HL-60 (cell line): ENCODE results near the gene PHLPP1.

Experiments
- GABPA ChIP-seq: IDR thresholded peaks from 2 replicates; pipeline ENCODE4 v1.6.1; 2012; ENCODE audit warnings: low read depth
- TF ChIP-seq, protein P1 (sequence below): IDR thresholded peaks from one replicate; pipeline ENCODE4 v1.5.1; 2011; ENCODE audit warnings: low read length, control low read depth, inconsistent platforms; ENCODE audit not compliant: insufficient read depth

DNA sequence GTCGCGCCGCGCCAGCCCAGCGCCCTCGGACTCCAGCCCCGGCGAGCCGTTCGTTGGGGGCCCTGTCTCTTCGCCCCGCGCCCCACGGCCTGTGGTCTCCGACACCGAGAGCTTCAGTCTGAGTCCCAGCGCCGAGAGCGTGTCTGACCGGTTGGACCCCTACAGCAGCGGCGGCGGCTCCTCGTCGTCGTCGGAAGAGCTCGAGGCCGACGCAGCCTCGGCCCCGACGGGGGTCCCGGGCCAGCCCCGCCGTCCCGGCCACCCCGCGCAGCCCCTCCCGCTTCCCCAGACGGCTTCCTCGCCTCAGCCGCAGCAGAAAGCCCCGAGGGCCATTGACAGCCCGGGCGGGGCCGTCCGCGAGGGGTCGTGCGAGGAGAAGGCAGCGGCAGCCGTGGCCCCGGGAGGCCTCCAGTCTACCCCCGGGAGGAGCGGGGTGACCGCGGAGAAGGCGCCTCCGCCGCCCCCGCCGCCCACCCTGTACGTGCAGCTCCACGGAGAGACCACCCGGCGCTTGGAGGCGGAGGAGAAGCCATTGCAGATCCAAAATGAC, 1.4 kb downstream of the PHLPP1 start:
- TF ChIP-seq, protein P1, sequence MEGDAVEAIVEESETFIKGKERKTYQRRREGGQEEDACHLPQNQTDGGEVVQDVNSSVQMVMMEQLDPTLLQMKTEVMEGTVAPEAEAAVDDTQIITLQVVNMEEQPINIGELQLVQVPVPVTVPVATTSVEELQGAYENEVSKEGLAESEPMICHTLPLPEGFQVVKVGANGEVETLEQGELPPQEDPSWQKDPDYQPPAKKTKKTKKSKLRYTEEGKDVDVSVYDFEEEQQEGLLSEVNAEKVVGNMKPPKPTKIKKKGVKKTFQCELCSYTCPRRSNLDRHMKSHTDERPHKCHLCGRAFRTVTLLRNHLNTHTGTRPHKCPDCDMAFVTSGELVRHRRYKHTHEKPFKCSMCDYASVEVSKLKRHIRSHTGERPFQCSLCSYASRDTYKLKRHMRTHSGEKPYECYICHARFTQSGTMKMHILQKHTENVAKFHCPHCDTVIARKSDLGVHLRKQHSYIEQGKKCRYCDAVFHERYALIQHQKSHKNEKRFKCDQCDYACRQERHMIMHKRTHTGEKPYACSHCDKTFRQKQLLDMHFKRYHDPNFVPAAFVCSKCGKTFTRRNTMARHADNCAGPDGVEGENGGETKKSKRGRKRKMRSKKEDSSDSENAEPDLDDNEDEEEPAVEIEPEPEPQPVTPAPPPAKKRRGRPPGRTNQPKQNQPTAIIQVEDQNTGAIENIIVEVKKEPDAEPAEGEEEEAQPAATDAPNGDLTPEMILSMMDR: no peak
- no peak for TF ChIP-seq GABPA
